Tibial artery (tissue), 4 donors: ENCODE results near the gene POU3F2.

Source experiments
- DNase-seq, 2 donors: peaks; one replicate each; pipeline ENCODE4 v3.0.0-alpha.2; 2019
- H3K27ac ChIP-seq, 2 donors: fragments of 200-600 bp; sonication (generic) in 1 of 2; 1 replicate in 1 of 2; 2 replicates in 1 of 2; pipeline ENCODE4 v1.5.1; 2018 to 2019; ENCODE audit warnings: mild to moderate bottlenecking in 1 of 2
- H3K27me3 ChIP-seq, 2 donors: fragments of 200-600 bp; sonication (generic) in 1 of 2; one replicate each; pipeline versions ENCODE4 v1.5.1 to v1.6.0; 2016 to 2019
- H3K36me3 ChIP-seq, 3 donors: fragments of 200-600 bp; sonication (generic) in 2 of 3; one replicate each; pipeline ENCODE4 v1.5.1; 2016 to 2019; ENCODE audit warnings: mild to moderate bottlenecking in 2 of 3
- H3K4me1 ChIP-seq, 4 donors: fragments of 200-600 bp; sonication (generic) in 2 of 4; 1 replicate in 3 of 4; 2 replicates in 1 of 4; pipeline ENCODE4 v1.5.1; 2016 to 2019
- H3K4me3 ChIP-seq, 2 donors: fragments of 200-600 bp; sonication (generic) in 1 of 2; 1 replicate in 1 of 2; 2 replicates in 1 of 2; pipeline ENCODE4 v1.5.1; 2018 to 2019; ENCODE audit warnings: mild to moderate bottlenecking in 2 of 2
- H3K9me3 ChIP-seq, 3 donors: fragments of 200-600 bp; sonication (generic) in 1 of 3; one replicate each; pipeline ENCODE4 v1.5.1; 2016 to 2019
- intact Hi-C: fragments of 100-400 bp; cut with DNase I; formaldehyde crosslinking; loops from one replicate; pipeline ENCODE4 v1.15.0; 2023; ENCODE audit warnings: low total_unique reads
- TF ChIP-seq, protein P1 (sequence below), 2 experiments: fragments of 200-600 bp in 1 of 2; fragments of 450-650 bp in 1 of 2; IDR thresholded peaks; one replicate each; pipeline ENCODE4 v1.5.1; 2017 to 2019; ENCODE audit warnings: antibody characterized with exemption in 2 of 2, mild to moderate bottlenecking in 1 of 2, moderate library complexity in 1 of 2

The POU3F2 gene

DNA sequence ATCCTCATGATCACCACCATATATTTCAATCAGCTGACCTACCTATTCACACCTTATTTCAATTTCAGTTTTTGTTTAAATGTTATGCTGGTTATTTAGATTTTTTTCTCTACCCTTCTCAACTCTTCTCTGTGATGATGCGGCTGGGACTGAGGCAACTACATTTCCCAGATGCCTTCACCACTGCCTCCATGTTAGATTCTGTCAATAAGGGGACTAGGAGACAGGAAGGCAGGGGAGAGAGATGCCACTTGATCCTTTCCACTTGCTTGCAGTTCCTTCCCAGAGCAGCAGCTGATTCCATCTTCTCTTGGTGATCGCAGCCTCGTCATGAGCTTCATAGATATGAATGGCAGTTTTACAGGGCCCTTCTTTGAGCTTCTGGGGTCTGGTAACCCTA, 33.5 kb upstream of the POU3F2 start:
- no peak for DNase-seq

DNA sequence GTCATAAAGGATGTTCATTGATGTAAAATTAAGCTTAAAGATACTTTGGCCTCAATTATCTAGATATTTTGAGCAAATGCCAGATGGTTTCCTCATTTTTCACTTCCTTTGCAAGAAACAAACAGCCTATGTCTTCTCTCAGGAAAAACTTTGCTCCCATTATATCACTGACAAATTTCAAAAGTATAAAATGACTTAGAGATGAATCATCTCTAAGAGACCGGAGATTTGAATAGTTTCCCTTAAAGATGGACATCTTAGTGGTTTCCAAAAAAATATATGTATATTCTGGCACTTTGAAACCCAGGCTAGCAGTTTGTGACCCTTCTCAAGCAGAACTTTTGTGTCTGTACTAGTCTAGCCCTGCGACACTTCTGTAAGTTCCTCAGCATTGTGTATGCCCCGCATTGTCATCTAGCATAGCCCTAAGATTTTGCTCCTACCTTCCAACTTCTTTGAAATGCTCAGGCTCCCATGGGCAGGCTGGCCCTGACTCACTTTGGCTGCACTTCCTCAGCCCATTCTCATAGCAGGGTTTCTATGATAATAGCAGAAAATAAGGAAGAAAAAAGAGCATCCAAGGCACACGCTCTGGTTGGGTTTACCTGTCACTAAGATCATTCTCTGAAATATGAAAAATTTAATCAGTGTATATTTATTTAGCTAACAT, 25.7 kb upstream of the POU3F2 start:
- Histone ChIP-seq H3K4me3 (no peak overlapping the region), H3K36me3 (no peaks in the 10 kb centered on the region), H3K27me3 (peaks cover 0 to 8% of the 10 kb centered on the region in 2 donors), H3K9me3 (no peaks in the 10 kb centered on the region), H3K27ac (no peak overlapping the region), H3K4me1 (no peaks in the 10 kb centered on the region)
- intact Hi-C loops, result loop anchor here (5.0 kb wide), 1 partner anchor 1079 kb away; no protein-coding TSS in a partner anchor
- TF ChIP-seq, protein P1, sequence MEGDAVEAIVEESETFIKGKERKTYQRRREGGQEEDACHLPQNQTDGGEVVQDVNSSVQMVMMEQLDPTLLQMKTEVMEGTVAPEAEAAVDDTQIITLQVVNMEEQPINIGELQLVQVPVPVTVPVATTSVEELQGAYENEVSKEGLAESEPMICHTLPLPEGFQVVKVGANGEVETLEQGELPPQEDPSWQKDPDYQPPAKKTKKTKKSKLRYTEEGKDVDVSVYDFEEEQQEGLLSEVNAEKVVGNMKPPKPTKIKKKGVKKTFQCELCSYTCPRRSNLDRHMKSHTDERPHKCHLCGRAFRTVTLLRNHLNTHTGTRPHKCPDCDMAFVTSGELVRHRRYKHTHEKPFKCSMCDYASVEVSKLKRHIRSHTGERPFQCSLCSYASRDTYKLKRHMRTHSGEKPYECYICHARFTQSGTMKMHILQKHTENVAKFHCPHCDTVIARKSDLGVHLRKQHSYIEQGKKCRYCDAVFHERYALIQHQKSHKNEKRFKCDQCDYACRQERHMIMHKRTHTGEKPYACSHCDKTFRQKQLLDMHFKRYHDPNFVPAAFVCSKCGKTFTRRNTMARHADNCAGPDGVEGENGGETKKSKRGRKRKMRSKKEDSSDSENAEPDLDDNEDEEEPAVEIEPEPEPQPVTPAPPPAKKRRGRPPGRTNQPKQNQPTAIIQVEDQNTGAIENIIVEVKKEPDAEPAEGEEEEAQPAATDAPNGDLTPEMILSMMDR (IDR thresholded peaks at IDR 0.05), result no peak
- no peak for DNase-seq

More for the DNA sequence above, 33.5 kb upstream of the POU3F2 start:
- Histone ChIP-seq H3K27ac (no peak overlapping the region), H3K4me3 (no peak overlapping the region), H3K27me3 (no peaks in the 10 kb centered on the region), H3K9me3 (no peaks in the 10 kb centered on the region), H3K4me1 (no peaks in the 10 kb centered on the region), H3K36me3 (no peaks in the 10 kb centered on the region)
- TF ChIP-seq, protein P1 (IDR thresholded peaks at IDR 0.05), result no peak
- intact Hi-C loops, result no loop called here

DNA sequence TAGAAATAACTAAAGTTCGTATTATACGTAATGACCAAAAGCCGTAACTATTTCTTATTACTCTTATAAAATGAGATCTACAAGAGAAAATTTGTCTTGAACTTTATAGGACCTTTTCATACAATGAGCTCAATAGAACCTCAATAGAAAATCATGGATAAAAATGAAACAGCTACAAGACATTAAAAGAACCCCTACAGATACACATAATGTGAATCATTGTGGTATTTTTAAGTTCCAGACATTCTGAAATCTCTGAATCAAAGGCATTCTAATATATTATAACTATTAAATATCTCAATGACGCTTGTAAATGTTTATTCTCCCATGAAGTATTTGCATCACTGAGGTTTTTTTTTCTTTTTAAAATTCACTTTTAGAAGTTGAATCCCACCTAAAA, 22.2 kb upstream of the POU3F2 start:
- no peak overlapping the region for H3K27ac ChIP-seq
- intact Hi-C loops, result no loop called here
- TF ChIP-seq, protein P1 (IDR thresholded peaks at IDR 0.05), result no peak
- H3K4me3 ChIP-seq, result no peak overlapping the region
- no peak for DNase-seq
- H3K9me3 ChIP-seq, result peaks cover 0 to 4% (median 0%) of the 10 kb centered on the region in 3 donors
- H3K36me3 ChIP-seq, result no peaks in the 10 kb centered on the region
- no peaks in the 10 kb centered on the region for H3K4me1 ChIP-seq
- H3K27me3 ChIP-seq, result peaks cover 0 to 8% of the 10 kb centered on the region in 2 donors

DNA sequence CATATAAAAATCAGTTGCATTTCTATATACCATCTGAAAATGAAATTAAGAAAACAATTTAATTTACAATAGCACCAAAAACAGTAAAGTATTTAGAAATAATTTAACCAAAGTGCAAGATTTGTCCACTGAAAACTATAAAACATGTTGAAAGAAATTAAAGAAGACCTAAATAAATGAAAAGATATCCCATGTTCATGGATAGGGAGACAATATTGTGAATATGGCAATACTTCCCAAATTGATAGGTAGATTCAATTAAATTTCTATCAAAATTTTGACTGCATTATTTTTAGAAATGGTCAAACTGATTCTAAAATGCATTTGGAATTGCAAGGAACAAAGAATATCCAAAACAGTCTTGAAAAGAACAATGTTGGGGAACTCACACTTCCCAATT, 17.6 kb upstream of the POU3F2 start:
- TF ChIP-seq, protein P1 (IDR thresholded peaks at IDR 0.05), result no peak
- Histone ChIP-seq H3K4me1 (no peaks in the 10 kb centered on the region), H3K4me3 (no peak overlapping the region), H3K9me3 (peaks cover 0 to 7% (median 0%) of the 10 kb centered on the region in 3 donors), H3K36me3 (no peaks in the 10 kb centered on the region), H3K27ac (no peak overlapping the region), H3K27me3 (peaks cover 0 to 25% of the 10 kb centered on the region in 2 donors)
- DNase-seq, result no peak
- intact Hi-C loops, result no loop called here

DNA sequence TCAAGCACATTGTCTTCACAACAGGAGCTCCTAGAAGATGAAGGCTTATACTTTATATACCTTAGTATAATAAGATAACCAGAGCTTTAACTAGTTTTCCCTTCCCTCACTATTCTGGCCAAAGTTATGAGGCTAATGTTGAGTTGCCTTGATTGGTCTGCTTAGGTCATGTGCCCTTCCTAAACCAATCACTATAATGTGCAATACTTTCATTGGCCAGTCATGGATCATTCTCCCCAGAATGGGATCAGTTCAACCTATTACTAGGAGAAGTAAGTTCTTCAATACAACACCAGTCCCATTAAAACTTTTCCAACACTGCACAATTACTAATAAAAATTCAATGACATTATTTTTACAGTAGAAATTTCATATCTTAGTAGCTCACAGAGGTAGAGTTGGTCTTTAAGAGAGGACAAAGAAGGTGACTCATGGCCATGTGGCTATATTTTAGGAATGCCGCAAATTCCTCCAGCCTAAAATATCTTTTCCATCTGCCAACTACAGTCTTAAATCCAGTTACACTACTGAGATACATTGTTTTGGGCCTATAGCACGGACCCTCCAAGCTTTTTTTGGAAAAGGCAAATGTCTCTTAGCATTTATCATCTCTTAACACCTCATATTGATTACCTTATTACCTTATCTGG, 12.5 kb upstream of the POU3F2 start:
- intact Hi-C loops, result no loop called here
- no peaks in the 10 kb centered on the region for H3K36me3 ChIP-seq
- TF ChIP-seq, protein P1 (IDR thresholded peaks at IDR 0.05), result no peak
- no peak overlapping the region for H3K4me3 ChIP-seq
- peaks cover 0 to 69% of the 10 kb centered on the region in 2 donors for H3K27me3 ChIP-seq
- peaks cover 0 to 18% (median 13%) of the 10 kb centered on the region in 4 donors for H3K4me1 ChIP-seq
- DNase-seq, result no peak
- H3K27ac ChIP-seq, result no peak overlapping the region
- peaks cover 0 to 7% (median 0%) of the 10 kb centered on the region in 3 donors for H3K9me3 ChIP-seq
